Effector memory CD4-positive, alpha-beta T cell (primary cell): ENCODE results near the gene SPATS1.

Experiments
- DNase-seq, 3 donors: peaks; one replicate each; pipeline ENCODE4 v3.0.0-alpha.2; 2020
- H3K27ac ChIP-seq: 2 replicates; pipeline ENCODE4 v1.7.0; 2013; ENCODE audit warnings: mild to moderate bottlenecking, low read length, moderate library complexity; ENCODE audit not compliant: insufficient read depth, poor library complexity, severe bottlenecking
- H3K27me3 ChIP-seq: replicated peaks from 2 replicates; pipeline ENCODE4 v1.7.0; 2013; ENCODE audit warnings: mild to moderate bottlenecking, low read length; ENCODE audit not compliant: insufficient read depth, control insufficient read depth, poor library complexity, severe bottlenecking
- H3K36me3 ChIP-seq: 2 replicates; pipeline ENCODE4 v1.7.0; 2013; ENCODE audit warnings: mild to moderate bottlenecking, low read length, moderate library complexity; ENCODE audit not compliant: control insufficient read depth, insufficient read depth
- H3K4me1 ChIP-seq: 2 replicates; pipeline ENCODE4 v1.7.0; 2013; ENCODE audit warnings: low read length, mild to moderate bottlenecking; ENCODE audit not compliant: control insufficient read depth, insufficient read depth, poor library complexity, severe bottlenecking
- H3K4me3 ChIP-seq: 2 replicates; pipeline ENCODE4 v1.7.0; 2013; ENCODE audit warnings: low read length, low read depth, mild to moderate bottlenecking; ENCODE audit not compliant: insufficient read depth, poor library complexity, severe bottlenecking
- H3K9me3 ChIP-seq: 2 replicates; pipeline ENCODE4 v1.7.0; 2013; ENCODE audit warnings: mild to moderate bottlenecking, low read length, moderate library complexity; ENCODE audit not compliant: control insufficient read depth

SPATS1 gene

DNA sequence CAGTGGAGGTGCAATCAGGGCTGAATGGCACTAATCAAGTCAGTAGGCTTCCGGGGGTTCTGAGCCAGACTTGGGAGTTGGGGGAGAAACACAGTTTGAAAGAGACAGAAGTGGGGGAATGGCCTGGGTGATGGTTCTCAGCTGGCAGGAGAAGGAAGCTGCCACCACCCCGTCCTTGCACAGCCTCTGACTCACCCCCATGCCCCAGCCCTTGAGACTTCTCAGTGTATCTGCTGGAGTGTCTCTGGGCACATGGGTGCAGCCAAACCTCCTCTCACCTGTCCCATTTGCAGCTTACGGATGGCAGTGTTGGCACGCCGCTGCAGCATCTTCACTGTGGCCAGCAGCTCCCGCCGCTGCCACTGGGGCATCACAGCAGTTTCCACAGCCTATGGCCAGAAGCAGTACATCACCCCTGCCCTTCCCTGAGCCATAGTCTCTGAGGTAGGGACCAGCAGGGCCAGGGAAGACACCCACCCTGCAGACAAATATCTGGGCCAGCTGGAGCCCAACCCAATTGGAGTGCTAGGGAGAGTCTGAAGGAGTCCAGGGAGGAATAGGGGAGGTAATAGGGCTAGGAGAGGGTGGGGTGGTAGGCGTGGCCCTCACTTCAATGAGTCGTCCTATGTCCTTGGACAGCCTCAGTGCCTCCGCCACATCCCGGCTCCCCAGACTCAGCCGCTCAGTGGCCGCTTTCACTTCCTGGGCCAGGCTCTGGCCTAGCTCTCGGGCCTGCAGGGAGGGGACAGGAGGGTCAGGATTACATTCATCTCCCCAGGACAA lies 40.5 kb upstream of the SPATS1 start:
- H3K27ac ChIP-seq = no peak overlapping the region
- H3K27me3 ChIP-seq = peaks cover 8% of the 10 kb centered on the region
- peaks cover 10% of the 10 kb centered on the region for H3K4me1 ChIP-seq
- peaks cover 47% of the 10 kb centered on the region for H3K36me3 ChIP-seq
- DNase-seq = no peak
- H3K4me3 ChIP-seq = no peak overlapping the region
- H3K9me3 ChIP-seq = no peaks in the 10 kb centered on the region

DNA sequence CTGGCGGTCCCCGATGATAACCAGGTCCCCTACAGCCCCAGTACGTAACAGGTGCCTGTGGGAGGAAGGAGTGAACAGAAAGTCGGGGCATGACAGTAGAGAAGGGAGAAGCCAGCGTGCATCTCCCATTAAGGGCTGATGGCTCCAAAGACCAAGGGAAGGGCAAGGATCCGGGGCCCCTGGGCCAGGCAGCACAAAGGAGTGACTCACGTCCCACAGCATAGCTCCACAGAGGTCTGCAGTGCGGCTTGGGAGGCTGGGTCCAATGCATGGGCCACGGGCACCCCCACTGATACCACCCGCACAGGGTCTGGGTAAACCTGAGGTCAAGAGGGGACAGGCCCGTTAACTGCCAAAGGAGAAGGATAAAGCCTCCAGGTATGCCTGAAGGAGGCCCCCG lies 39.6 kb upstream of the SPATS1 start:
- no peak for DNase-seq
- H3K4me1 ChIP-seq = peaks cover 2% of the 10 kb centered on the region
- no peak overlapping the region for H3K27ac ChIP-seq
- H3K9me3 ChIP-seq = no peaks in the 10 kb centered on the region
- no peak overlapping the region for H3K4me3 ChIP-seq
- peaks cover 52% of the 10 kb centered on the region for H3K36me3 ChIP-seq
- peaks cover 3% of the 10 kb centered on the region for H3K27me3 ChIP-seq

DNA sequence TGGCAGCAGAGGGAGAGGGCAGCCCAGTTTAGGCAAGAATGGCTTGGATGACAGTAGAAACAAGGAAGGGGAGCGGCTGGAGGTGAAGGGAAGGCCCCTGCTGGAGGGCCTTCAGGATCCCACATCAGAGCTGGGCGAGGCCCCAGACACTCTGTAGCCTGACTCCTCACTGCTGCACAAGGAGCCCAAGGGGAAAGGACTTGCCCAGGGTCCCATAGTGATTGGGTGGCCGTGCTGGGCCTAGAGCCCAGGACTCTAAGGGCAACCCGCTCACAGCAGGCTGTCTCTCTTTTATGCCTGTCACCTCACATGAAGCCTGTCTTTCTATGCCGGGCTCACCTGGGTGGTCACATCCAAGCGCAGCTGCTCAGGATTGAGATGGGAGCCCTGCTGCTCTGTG lies 38.6 kb upstream of the SPATS1 start:
- H3K27me3 ChIP-seq = no peaks in the 10 kb centered on the region
- DNase-seq = no peak
- no peak overlapping the region for H3K4me3 ChIP-seq
- no peaks in the 10 kb centered on the region for H3K4me1 ChIP-seq
- no peaks in the 10 kb centered on the region for H3K9me3 ChIP-seq
- H3K27ac ChIP-seq = no peak overlapping the region
- peaks cover 59% of the 10 kb centered on the region for H3K36me3 ChIP-seq

DNA sequence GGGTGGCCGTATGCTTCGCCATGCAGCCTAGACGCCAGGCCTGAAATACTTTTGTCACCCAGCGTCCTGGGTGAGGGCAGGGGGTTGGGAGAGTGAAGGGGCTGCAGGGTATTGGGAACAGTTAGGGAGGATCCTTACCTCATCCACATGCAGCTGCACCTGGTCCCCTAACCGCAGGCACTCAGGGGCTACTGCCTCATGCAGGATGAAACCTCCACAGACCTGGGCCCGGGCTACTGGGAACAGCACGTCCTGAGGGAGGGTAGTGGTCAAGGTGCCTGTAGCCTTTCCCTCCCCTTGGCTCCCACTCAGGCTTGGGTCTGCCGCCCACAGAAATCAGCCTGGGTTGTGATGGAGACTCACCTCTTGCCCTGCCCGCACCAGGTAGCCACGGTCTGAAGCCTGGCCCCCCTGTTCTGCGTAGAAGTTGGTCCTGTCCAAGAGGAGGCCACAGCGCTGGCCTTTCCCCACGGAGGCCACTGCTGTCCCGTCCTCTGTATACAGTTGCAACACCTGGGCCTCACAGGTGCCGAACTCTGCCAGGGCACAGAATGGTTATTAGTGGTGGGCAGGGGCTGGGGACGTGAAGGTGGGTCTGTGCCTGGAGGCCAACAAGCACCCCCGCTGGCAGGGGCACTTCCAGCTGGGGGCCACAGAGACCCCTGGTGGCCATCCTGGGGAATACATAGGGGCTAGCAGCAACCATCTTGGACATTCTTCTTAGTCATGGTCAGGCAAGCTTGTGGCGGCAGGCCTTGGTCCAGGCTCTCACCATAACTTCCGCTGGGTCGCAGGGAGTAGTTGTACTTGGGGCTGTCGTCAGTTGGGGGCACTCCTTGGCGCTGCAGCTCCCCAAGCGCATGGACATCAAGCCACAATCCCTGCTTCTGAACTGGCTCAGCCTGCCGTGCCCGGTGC lies 37.9 kb upstream of the SPATS1 start:
- H3K27ac ChIP-seq = no peak overlapping the region
- H3K9me3 ChIP-seq = no peaks in the 10 kb centered on the region
- H3K27me3 ChIP-seq = no peaks in the 10 kb centered on the region
- peaks cover 66% of the 10 kb centered on the region for H3K36me3 ChIP-seq
- no peaks in the 10 kb centered on the region for H3K4me1 ChIP-seq
- H3K4me3 ChIP-seq = no peak overlapping the region
- DNase-seq = peak in 2 of 3 donors; percentile 12 to 20

DNA sequence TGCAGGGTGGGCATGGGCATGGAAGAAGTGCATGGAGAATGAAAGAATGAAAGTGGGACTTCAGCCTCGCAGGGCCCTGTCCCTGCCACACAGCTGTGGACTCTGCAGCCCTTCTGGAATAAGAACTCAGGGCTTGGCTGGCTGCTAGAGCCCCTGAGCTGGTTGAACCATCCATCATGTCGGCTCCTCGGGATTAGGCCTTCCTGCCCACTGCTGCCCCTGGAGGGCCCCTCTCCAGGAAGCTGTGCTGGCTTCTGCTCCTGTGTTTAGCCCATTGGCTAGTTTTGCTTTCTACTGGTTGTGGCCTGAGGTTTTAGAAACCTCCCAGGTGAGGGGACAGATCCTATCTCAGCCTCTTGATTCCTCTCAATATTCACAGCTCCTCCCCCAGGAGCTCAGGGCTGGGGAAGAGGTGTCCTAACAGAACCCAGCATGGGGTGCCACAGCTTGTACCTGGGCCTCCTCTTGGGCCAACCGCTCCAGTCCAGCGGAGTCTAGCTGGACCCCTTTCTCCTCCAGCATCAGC lies 37.2 kb upstream of the SPATS1 start:
- Histone ChIP-seq H3K27ac (no peak overlapping the region), H3K4me3 (no peak overlapping the region), H3K9me3 (no peaks in the 10 kb centered on the region), H3K36me3 (peaks cover 72% of the 10 kb centered on the region), H3K4me1 (no peaks in the 10 kb centered on the region), H3K27me3 (no peaks in the 10 kb centered on the region)
- no peak for DNase-seq

DNA sequence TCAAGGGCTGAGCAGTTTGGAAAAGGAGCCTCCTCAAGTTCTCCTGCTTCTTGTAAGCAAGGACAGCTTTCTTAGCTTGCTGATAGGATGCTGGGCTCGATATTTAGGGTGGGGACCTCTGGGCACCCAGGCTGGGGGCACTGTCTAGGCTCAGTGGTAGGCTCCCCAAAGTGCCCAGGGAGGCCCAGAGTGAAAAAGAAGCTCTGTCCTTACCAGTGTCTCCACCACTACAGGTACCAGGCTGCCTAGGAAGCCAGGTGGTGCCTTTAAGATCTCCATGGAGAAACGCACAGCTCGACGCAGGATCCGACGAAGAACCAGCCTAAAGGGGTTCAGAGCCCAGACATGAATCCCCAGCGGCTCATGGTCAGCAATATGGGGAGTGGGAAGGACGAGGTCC lies 35.7 kb upstream of the SPATS1 start:
- Histone ChIP-seq H3K27me3 (no peaks in the 10 kb centered on the region), H3K4me3 (no peak overlapping the region), H3K9me3 (no peaks in the 10 kb centered on the region), H3K36me3 (peaks cover 70% of the 10 kb centered on the region), H3K27ac (no peak overlapping the region), H3K4me1 (peaks cover under 1% of the 10 kb centered on the region)
- DNase-seq = no peak

DNA sequence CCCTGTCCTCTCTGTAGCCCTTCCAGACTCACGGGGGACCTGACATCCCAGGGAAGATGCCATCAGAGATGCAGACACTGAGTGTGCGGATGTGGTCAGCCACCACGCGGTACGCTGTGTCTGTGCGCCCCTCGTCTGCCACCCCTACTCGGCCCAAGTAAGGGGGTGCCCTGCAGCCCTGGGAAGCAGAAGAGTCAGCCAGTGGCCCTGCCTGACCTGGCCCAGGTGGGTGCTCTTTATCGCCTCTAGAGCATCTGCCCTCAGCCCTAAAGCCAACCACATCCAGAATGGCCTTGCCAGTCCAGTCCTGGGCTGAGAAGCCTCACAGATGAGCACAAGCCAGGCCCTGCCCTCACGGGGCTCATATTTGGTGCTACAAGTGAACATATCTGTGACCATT lies 35.2 kb upstream of the SPATS1 start:
- H3K4me1 ChIP-seq = peaks cover 5% of the 10 kb centered on the region
- peaks cover 73% of the 10 kb centered on the region for H3K36me3 ChIP-seq
- H3K27me3 ChIP-seq = no peaks in the 10 kb centered on the region
- H3K27ac ChIP-seq = no peak overlapping the region
- DNase-seq = no peak
- no peaks in the 10 kb centered on the region for H3K9me3 ChIP-seq
- no peak overlapping the region for H3K4me3 ChIP-seq

DNA sequence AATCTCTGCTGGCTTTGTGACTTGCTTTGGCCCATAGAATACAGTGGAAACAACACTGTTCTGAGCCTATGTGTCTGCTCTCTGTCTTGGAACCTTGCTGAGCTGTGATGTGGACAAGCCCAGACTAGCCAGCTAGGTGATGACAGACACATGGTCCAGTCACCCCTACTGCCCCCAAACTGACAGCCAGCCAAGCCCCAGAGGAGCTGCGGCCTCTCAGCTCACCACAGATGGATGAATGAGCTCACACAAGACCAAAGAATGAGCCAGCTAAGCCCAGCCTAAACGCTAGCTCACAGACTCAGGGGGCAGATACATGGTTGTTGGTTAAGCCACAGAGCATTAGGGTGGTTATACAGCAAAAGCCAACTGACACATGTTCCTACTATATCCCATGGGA lies 33.4 kb upstream of the SPATS1 start:
- Histone ChIP-seq H3K4me1 (peaks cover 11% of the 10 kb centered on the region), H3K4me3 (no peak overlapping the region), H3K27me3 (no peaks in the 10 kb centered on the region), H3K36me3 (peaks cover 54% of the 10 kb centered on the region), H3K9me3 (no peaks in the 10 kb centered on the region), H3K27ac (no peak overlapping the region)
- DNase-seq = no peak

DNA sequence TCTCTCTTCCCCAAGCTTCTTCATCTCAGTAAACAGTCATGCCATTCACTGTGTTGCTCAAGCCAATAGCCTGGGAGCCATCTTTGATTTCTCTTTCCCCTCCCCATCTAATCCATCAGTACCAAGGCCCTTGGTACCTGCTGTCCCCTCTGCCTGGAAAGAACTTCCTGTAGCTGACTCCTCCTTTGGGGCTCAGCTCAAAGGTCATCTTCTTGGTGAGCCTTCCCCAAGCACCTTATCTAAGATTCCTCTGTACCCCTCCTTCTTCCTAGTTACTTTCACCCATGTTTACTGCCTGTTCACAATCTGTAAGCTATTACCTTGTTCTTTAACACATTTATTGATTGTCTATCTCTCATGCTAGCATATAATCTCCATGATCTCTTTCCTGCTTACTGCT lies 32.8 kb upstream of the SPATS1 start:
- peaks cover 51% of the 10 kb centered on the region for H3K36me3 ChIP-seq
- no peak for DNase-seq
- H3K4me3 ChIP-seq = no peak overlapping the region
- no peaks in the 10 kb centered on the region for H3K9me3 ChIP-seq
- no peak overlapping the region for H3K27ac ChIP-seq
- H3K27me3 ChIP-seq = no peaks in the 10 kb centered on the region
- H3K4me1 ChIP-seq = peaks cover 11% of the 10 kb centered on the region

DNA sequence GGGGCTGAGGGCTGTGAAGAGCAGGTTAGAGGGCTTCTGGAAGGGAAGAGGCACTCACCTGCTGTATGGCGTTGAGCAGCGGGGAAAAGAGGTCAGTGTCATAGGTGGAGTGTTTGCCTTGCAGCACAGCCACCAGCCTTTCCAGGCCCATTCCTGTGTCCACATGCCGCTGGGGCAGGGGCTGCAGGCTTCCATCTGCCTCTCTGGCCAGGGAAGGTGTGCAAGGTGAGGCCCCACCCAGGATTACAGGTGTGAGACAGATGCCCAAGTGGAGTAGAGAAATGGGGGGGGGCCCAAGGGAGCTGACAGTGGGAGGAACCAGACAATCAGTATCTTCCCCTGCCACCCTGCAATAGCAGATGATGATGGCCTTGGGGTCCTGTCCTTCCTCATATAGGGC lies 32.2 kb upstream of the SPATS1 start:
- peaks cover 11% of the 10 kb centered on the region for H3K4me1 ChIP-seq
- no peak overlapping the region for H3K27ac ChIP-seq
- H3K9me3 ChIP-seq = no peaks in the 10 kb centered on the region
- H3K4me3 ChIP-seq = no peak overlapping the region
- H3K36me3 ChIP-seq = peaks cover 51% of the 10 kb centered on the region
- H3K27me3 ChIP-seq = no peaks in the 10 kb centered on the region
- DNase-seq = no peak
